Kidney (tissue), 14 donors: ENCODE results near the gene CEMIP. TPM values are rescaled to one million over a fixed set of nuclear protein-coding genes. Genes with fewer than 3 reads are reported as not detected.

Experiments
- DNase-seq, 5 donors: peaks; one replicate each; pipeline ENCODE4 v3.0.0-alpha.2; 2013 to 2020
- FAIRE-seq: peaks from 2 replicates; lab custom pipeline; 2012; peaks lifted over from hg19 to GRCh38; lab: Jason Lieb, UNC
- H3K27ac ChIP-seq, 2 donors: one replicate each; pipeline ENCODE4 v1.7.0; 2013; ENCODE audit warnings: low read depth in 2 of 2, low read length in 2 of 2, inconsistent platforms in 1 of 2
- H3K27me3 ChIP-seq: one replicate; pipeline ENCODE4 v1.7.1; 2013; ENCODE audit warnings: low read length, inconsistent platforms; ENCODE audit not compliant: control insufficient read depth, insufficient read depth
- H3K36me3 ChIP-seq, 3 donors: one replicate each; pipeline versions ENCODE4 v1.7.0 to v1.7.1; 2013; ENCODE audit warnings: low read length in 3 of 3, control low read depth in 1 of 3, inconsistent platforms in 1 of 3; ENCODE audit not compliant: insufficient read depth in 3 of 3, control insufficient read depth in 2 of 3
- H3K4me1 ChIP-seq, 3 donors: one replicate each; pipeline versions ENCODE4 v1.7.0 to v1.7.1; 2013; ENCODE audit warnings: low read length in 3 of 3, inconsistent platforms in 1 of 3, low read depth in 1 of 3; ENCODE audit not compliant: control insufficient read depth in 2 of 3, insufficient read depth in 2 of 3
- H3K4me3 ChIP-seq, 3 donors: one replicate each; pipeline versions ENCODE4 v1.7.0 to v1.8.1; 2013; ENCODE audit warnings: low read length in 3 of 3, control low read depth in 1 of 3, inconsistent platforms in 1 of 3
- H3K9ac ChIP-seq, 3 donors: one replicate each; pipeline versions ENCODE4 v1.7.0 to v1.7.1; 2013; ENCODE audit warnings: low read length in 3 of 3, control low read depth in 1 of 3, inconsistent platforms in 1 of 3
- H3K9me3 ChIP-seq, 3 donors: one replicate each; pipeline versions ENCODE4 v1.7.0 to v1.7.1; 2013; ENCODE audit warnings: low read length in 3 of 3, control low read depth in 1 of 3, inconsistent platforms in 1 of 3; ENCODE audit not compliant: control insufficient read depth in 2 of 3, insufficient read depth in 1 of 3
- CTCF ChIP-seq: IDR thresholded peaks from 3 replicates; pipeline ENCODE4 v1.5.1; 2012; ENCODE audit warnings: mild to moderate bottlenecking, moderate library complexity, borderline replicate concordance; ENCODE audit not compliant: insufficient read depth; ENCODE audit errors: extremely low read depth
- intact Hi-C: fragments of 100-400 bp; cut with DNase I; formaldehyde crosslinking; loops from one replicate; pipeline ENCODE4 v1.11.1; 2022
- polyA plus RNA-seq: library from polyadenylated mRNA; stranded (reverse); fragments of 350-450 nt; fragmentation: Illumina TruSeq; extraction: RNeasy Lipid Tissue Mini Kit (QIAGEN cat#74804); gene quantifications from one replicate; pipeline ENCODE4 v1.2.3, GENCODE V29; 2014; ENCODE audit warnings: low read depth, low replicate concordance; ENCODE audit not compliant: insufficient read depth
- total RNA-seq: library from RNA; stranded (reverse); fragmentation: NEBNext Ultra II Directional; extraction: Animal tissue kit (Norgen Biotek cat#: 25700); gene quantifications from one replicate; pipeline ENCODE4 v1.2.1, GENCODE V29; 2021
- donor health status: control.
- donor health status: control.
- donor health status: control.
- donor health status: control.
- donor health status: control.
- donor health status: DM: yes; HTN: yes; CAD: no.
- donor health status: Normal renal cell carcinoma (clear cell type).

The CEMIP gene
- total and polyA plus RNA-seq, 2 donors from 2014 or later: 0.11 to 0.57 TPM

GRCh38 chr15:80906159-80906766 lies 127.1 kb downstream of the CEMIP start:
- Histone ChIP-seq H3K27ac (no peak overlapping the region), H3K36me3 (peaks cover 0 to 3% (median 0%) of the 10 kb centered on the region in 3 donors), H3K27me3 (no peaks in the 10 kb centered on the region), H3K9ac (no peak overlapping the region), H3K9me3 (peaks cover 0 to 5% (median 0%) of the 10 kb centered on the region in 3 donors), H3K4me3 (no peak overlapping the region), H3K4me1 (no peaks in the 10 kb centered on the region)
- intact Hi-C loops: no loop called here
- DNase-seq (peak; percentile 60 to 83 (median 78)), FAIRE-seq (no peak)
- no peak for TF ChIP-seq CTCF

GRCh38 chr15:80911821-80912220 lies 132.7 kb downstream of the CEMIP start:
- Histone ChIP-seq H3K4me1 (no peaks in the 10 kb centered on the region), H3K27me3 (no peaks in the 10 kb centered on the region), H3K36me3 (peaks cover 0 to 3% (median 0%) of the 10 kb centered on the region in 3 donors), H3K27ac (no peak overlapping the region), H3K9ac (no peak overlapping the region), H3K4me3 (no peak overlapping the region), H3K9me3 (peaks cover 0 to 5% (median 0%) of the 10 kb centered on the region in 3 donors)
- TF ChIP-seq CTCF: no peak
- DNase-seq: no peak
- FAIRE-seq: no peak
- intact Hi-C loops: no loop called here

- no peak overlapping the region for H3K27ac ChIP-seq
Observed at GRCh38 chr15:80912673-80913072, 133.5 kb downstream of the CEMIP start.

More at GRCh38 chr15:80912673-80913072, 133.5 kb downstream of the CEMIP start:
- intact Hi-C loops: no loop called here
- FAIRE-seq (no peak), DNase-seq (no peak)
- peaks cover 0 to 5% (median 0%) of the 10 kb centered on the region in 3 donors for H3K9me3 ChIP-seq
- no peaks in the 10 kb centered on the region for H3K4me1 ChIP-seq
- no peak overlapping the region for H3K9ac ChIP-seq
- H3K27me3 ChIP-seq: no peaks in the 10 kb centered on the region
- no peak for TF ChIP-seq CTCF
- H3K4me3 ChIP-seq: no peak overlapping the region
- peaks cover 0 to 3% (median 0%) of the 10 kb centered on the region in 3 donors for H3K36me3 ChIP-seq
